HAP-1 (cell line): ENCODE measurements around the gene TBC1D12.
"Not testable (repeated sequence)": the region's sequence is repeated elsewhere in the genome, so short reads cannot be mapped to it uniquely, and the experiment has no call there.

Source experiments
- DNase-seq, 2 experiments: peaks; one replicate each; pipeline ENCODE4 v3.0.0-alpha.2; 2016 to 2020; ENCODE audit warnings: low spot score in 2 of 2
- H3K27me3 ChIP-seq: fragments of 250-450 bp; sonication (Bioruptor Pico); 2 replicates; pipeline ENCODE4 v1.5.1; 2020; ENCODE audit warnings: low read depth, mild to moderate bottlenecking, moderate library complexity
- H3K36me3 ChIP-seq: fragments of 250-450 bp; sonication (Bioruptor Pico); replicated peaks from 2 replicates; pipeline ENCODE4 v1.5.1; 2020; ENCODE audit warnings: mild to moderate bottlenecking
- H3K4me1 ChIP-seq: fragments of 250-450 bp; sonication (Bioruptor Pico); 2 replicates; pipeline ENCODE4 v1.5.1; 2020; ENCODE audit warnings: mild to moderate bottlenecking
- H3K4me3 ChIP-seq: fragments of 250-450 bp; sonication (Bioruptor Pico); 2 replicates; pipeline ENCODE4 v1.5.1; 2020; ENCODE audit warnings: mild to moderate bottlenecking, moderate library complexity
- H3K9me3 ChIP-seq: fragments of 250-450 bp; sonication (Bioruptor Pico); 2 replicates; pipeline ENCODE4 v1.5.1; 2020; ENCODE audit warnings: mild to moderate bottlenecking, moderate library complexity
- in situ Hi-C: fragments of 300-500 bp; cut with MboI; formaldehyde crosslinking; loops from 3 replicates; pipeline ENCODE4 v1.14.3; 2020; ENCODE audit warnings: low sequenced_read_pairs, inconsistent platforms, mixed read lengths

The TBC1D12 gene

DNA sequence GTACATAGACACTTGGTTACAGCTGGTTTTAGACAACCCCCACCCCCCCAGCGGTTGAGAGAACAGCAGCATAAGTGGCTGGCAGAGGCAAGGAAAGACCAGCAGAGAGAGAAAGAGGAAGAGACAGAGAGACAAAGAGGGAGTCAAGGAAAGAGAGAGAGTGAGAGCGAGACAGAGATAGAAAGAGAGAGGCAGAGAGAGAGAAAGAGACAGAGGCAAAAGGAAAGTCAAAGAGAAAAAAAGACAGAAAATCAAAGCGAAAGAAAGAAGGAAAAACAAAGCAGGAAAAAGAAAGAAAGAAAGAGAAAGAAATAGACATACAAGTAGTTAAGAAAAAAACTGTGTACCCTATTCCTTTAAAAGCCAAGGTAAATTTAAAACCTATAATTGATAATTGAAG, 16.6 kb upstream of the TBC1D12 start:
- H3K9me3 ChIP-seq, H3K36me3 ChIP-seq, H3K4me1 ChIP-seq, H3K4me3 ChIP-seq, DNase-seq, H3K27me3 ChIP-seq, in situ Hi-C loops: not testable (repeated sequence)

DNA sequence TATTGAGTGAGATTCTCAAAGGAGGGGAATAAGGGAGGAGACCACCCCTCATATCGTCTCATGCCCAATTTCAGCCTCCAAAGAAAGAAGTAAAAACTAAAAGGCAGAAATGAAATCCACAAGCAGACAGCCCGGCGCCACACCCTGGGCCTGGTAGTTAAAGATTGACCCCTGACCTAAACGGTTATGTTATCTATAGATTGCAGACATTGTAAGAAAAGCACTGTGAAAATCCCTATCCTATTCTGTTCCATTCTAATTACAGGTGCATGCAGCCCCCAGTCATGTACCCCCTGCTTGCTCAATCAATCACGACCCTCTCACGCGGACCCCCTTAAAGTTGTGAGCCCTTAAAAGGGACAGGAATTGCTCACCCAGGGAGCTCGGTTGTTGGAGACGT, 10.2 kb upstream of the TBC1D12 start:
- H3K9me3 ChIP-seq, in situ Hi-C loops, H3K27me3 ChIP-seq, H3K36me3 ChIP-seq, H3K4me1 ChIP-seq, DNase-seq, H3K4me3 ChIP-seq: not testable (repeated sequence)

DNA sequence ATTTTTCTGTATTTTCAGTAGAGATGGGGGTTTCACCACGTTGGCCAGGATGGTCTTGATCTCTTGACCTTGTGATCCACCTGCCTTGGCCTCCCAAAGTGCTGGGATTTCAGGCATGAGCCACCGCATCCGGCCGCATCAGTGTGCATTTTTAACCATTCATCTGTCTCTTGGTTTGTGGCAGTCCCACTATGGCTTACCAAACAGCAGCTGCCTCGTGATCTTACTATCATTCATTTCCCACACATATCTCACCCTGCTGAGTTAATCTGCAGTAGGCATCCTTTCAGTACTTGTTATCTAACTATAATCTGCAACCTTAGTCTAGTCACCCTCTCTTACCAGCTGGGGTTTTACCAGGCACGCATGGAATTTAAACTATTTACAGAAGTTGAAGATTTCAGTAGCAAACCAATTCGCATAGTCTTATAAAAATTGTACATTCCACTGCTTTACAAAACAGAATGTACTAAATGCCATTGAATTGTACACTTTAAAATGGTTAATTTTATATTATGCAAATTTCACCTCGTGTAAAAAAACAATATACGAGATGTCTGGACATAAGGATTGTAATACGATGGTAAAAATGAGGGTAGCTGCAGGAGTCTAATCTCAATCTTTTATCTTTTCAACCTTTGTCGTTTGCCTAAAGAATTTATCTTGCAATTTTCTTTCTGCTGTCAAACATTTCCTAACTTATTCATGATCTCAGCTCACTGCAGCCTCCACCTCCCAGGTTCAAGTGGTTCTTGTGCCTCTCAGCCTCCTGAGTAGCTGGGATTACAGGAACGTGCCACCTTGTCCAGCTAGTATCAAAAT, 4.6 kb upstream of the TBC1D12 start:
- peak; percentile 32 to 60 for DNase-seq
- in situ Hi-C loops: no loop called here
- H3K9me3 ChIP-seq: no peaks in the 10 kb centered on the region
- no peaks in the 10 kb centered on the region for H3K36me3 ChIP-seq
- no peak overlapping the region for H3K4me3 ChIP-seq
- no peaks in the 10 kb centered on the region for H3K27me3 ChIP-seq
- peaks cover 9% of the 10 kb centered on the region for H3K4me1 ChIP-seq

DNA sequence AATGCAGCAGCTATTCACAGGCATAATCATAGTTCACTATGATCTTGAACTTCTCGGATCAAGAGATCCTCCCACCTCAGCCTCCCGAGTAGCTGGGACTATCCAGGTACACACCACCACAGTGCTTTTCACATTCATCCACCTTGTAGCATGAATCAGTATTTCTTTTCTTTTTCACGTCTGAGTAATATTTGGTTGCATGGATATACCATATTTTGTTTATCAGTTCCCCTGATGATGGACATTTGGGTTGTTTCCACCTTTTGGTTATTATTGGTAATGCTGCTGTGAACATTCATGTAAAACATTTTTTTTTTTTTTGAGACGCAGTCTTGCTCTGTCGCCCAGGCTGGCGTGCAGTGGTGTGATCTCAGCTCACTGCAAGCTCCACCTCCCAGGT, 3.6 kb upstream of the TBC1D12 start:
- no peaks in the 10 kb centered on the region for H3K36me3 ChIP-seq
- no peak for DNase-seq
- in situ Hi-C loops: no loop called here

DNA sequence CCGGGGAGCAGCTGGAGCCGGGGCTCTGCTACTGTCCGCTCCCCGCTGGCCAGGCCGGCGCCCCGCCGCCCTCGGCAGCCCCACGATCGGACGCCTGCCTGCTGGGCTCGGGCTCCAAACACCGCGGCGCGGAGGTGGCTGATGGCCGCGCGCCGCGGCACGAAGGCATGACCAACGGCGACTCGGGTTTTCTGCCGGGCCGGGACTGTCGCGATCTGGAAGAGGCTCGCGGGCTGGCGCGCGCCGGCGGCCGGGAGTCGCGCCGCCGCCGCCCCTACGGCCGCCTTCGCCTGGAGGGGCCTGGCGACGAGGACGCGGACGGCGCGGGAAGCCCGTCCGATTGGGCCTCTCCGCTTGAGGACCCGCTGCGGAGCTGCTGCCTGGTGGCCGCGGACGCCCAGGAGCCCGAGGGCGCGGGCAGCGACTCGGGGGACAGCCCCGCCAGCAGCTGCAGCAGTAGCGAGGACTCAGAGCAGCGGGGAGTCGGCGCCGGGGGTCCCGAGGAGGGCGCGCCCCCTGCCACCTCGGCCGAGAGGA, 570 bp downstream of the TBC1D12 start:
- DNase-seq: peak in 1 of 2 experiments; percentile 41
- no peaks in the 10 kb centered on the region for H3K27me3 ChIP-seq
- in situ Hi-C loops: no loop called here
- no peaks in the 10 kb centered on the region for H3K36me3 ChIP-seq
- peaks cover 8% of the 10 kb centered on the region for H3K4me1 ChIP-seq
- peak overlapping the region; percentile 90 for H3K4me3 ChIP-seq
- H3K9me3 ChIP-seq: no peaks in the 10 kb centered on the region

More for the DNA sequence above, 3.6 kb upstream of the TBC1D12 start:
- no peaks in the 10 kb centered on the region for H3K27me3 ChIP-seq
- H3K9me3 ChIP-seq: no peaks in the 10 kb centered on the region
- H3K4me1 ChIP-seq: peaks cover 9% of the 10 kb centered on the region
- H3K4me3 ChIP-seq: no peak overlapping the region

DNA sequence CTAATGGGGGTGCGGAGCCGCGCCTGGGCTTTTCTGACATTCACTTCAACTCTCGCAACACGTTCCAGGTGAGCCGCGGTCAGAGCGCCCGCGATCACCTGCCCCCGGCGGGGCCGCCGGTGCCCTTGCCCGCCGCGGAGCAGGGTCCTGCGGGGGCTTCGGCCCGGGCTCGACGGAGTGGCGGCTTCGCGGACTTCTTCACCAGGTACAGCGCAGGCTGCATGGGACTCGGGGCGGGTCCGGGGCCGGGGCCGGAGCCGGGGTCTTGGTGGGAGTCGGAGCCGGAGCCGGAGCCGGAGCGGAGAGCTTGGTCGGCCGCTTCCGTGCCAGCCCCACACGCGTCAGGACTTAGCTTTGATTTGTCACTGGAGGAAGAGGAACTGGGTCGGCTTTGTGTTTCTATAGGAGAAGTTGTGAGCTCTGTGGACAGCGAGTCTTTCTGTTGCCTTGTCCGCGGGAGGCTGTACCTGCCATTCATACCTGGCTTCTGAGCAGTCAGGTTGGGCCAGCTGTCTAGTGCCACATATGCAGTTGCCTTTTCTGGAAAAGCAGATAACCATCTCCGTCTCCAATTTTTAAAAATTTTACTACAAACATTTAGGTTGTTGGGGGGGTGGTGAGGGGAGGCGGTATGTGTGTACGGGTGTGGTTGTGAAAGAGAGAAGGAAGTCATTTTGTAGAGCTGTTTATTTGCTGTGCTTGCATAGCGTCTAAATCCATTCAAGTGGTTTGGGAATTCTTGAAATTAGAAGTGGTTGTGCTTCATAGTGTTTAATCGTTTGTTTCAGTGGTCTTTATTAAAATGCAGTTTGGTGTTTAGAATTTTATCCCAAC, 1.3 kb downstream of the TBC1D12 start:
- Histone ChIP-seq H3K4me1 (peaks cover 3% of the 10 kb centered on the region), H3K27me3 (no peaks in the 10 kb centered on the region), H3K9me3 (no peaks in the 10 kb centered on the region), H3K36me3 (no peaks in the 10 kb centered on the region), H3K4me3 (peak overlapping the region; percentile 90)
- in situ Hi-C loops: no loop called here
- DNase-seq: peak; percentile 53 to 65

DNA sequence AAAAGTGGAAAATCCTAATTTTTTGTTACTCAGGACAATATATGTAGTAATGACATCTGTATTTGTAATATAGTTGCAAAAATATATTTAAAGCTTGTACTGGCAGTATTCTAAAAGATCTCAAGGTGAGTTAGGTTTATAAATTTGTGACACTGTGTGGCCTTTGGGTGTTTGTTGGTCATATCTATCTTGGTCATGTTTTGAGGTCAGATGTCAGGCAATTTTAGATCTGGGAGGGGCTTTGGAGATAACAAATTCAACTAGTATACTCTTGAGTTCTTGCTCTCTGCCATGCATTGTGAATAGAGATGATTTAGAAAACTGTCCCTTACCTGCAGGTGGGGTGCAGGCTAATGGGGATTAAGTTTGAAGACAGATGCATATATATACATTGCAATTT, 3.1 kb downstream of the TBC1D12 start:
- H3K4me3 ChIP-seq: no peak overlapping the region
- no peaks in the 10 kb centered on the region for H3K36me3 ChIP-seq
- H3K27me3 ChIP-seq: no peaks in the 10 kb centered on the region
- H3K9me3 ChIP-seq: no peaks in the 10 kb centered on the region
- no peak for DNase-seq
- H3K4me1 ChIP-seq: peaks cover 10% of the 10 kb centered on the region
- in situ Hi-C loops: no loop called here

DNA sequence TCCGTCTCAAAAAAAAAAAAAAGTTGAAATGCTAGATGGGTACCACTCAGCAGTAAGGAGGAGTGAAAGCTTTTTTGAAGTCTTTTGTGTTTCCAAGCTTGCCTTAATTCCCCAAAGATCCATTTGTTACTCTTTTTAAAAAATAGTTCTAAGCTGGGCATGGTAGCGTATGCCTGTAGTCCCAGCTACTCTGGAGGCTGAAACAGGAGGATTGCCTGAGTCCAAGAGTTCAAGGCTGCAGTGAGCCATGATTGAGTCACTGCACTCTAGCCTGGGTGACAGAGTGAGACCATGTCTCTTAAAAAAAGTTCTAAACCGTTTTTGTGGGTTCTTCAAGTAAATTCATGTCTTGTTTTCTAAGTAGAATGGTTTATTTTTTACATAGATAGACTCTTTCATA, 5.3 kb downstream of the TBC1D12 start:
- Histone ChIP-seq H3K4me3 (no peak overlapping the region), H3K4me1 (peaks cover 7% of the 10 kb centered on the region), H3K27me3 (no peaks in the 10 kb centered on the region), H3K36me3 (no peaks in the 10 kb centered on the region), H3K9me3 (no peaks in the 10 kb centered on the region)
- no peak for DNase-seq
- in situ Hi-C loops: no loop called here

DNA sequence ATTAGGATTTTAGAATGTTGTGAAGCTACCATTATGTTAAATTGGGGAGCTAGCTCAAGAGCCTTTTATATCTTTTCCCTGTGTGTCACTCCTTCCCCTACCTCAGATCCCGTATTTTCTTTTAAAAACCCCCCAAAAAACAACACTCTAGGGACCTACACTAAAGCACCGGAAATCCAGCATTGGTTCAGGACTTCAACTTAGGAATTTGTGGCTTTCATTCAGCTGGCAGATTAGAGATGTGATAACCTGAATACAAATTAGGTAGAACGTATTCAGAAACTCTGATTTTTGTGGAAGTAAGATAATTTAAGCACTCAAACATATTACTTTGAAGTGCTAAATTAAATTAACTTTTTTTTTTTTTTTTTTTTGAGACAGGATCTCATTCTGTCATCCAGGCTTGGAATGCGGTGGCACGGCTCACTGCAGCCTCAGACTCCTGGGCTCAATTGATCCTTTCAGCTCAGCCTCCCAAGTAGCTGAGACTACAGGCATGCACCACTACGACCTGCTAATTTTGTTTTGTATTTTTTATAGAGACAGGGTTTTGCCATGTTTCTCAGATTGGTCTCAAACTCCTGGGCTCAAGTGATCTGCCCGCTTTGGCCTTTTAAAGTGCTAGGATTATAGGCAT, 6.8 kb downstream of the TBC1D12 start:
- H3K4me1 ChIP-seq: peaks cover 7% of the 10 kb centered on the region
- H3K36me3 ChIP-seq: no peaks in the 10 kb centered on the region
- no peak for DNase-seq
- no peaks in the 10 kb centered on the region for H3K9me3 ChIP-seq
- in situ Hi-C loops: no loop called here
- no peaks in the 10 kb centered on the region for H3K27me3 ChIP-seq
- H3K4me3 ChIP-seq: no peak overlapping the region

DNA sequence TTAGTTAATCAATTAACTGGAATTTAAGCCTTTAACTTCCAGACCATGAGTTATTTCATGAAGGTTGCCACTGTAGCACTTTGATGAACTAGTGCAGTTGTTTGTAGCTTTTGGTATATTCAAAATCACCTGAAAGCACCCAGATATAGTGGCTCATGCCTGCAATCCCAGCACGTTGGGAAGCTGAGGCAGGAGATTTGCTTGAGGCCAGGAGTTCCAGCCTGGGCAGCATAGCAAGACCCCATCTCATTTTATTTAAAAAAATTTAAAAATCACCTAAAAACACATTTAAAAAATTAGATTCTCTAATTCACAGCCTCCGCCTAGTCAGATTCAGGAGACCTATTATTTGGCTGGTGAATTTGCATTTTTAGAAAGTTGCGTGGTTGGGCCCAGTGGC, 9.0 kb downstream of the TBC1D12 start:
- Histone ChIP-seq H3K27me3 (no peaks in the 10 kb centered on the region), H3K36me3 (no peaks in the 10 kb centered on the region)

DNA sequence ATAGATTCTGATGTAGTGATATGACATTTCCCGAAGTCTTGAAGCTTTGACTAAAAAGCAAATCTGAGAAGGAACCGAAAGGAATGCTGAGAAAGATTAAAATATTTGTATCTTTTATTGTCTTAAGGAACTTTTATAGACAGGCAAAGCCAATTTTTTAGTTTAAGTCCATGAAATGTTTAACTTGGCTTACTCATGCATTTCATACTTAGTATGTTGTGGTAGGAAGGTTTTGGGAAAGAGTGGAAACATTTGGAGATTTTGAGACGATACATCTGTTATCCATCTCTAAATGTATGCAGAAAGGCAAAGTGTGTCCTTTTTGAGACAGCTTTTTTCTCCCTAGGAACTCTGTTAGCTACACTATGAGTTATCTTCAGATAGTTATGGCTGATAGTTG, 10.1 kb downstream of the TBC1D12 start:
- DNase-seq: no peak
- Histone ChIP-seq H3K27me3 (no peaks in the 10 kb centered on the region), H3K4me1 (peaks cover 7% of the 10 kb centered on the region), H3K9me3 (no peaks in the 10 kb centered on the region), H3K4me3 (no peak overlapping the region), H3K36me3 (no peaks in the 10 kb centered on the region)
- in situ Hi-C loops: no loop called here

More for the DNA sequence above, 9.0 kb downstream of the TBC1D12 start:
- H3K4me3 ChIP-seq: no peak overlapping the region
- in situ Hi-C loops: no loop called here
- peaks cover 7% of the 10 kb centered on the region for H3K4me1 ChIP-seq
- DNase-seq: no peak
- no peaks in the 10 kb centered on the region for H3K9me3 ChIP-seq

DNA sequence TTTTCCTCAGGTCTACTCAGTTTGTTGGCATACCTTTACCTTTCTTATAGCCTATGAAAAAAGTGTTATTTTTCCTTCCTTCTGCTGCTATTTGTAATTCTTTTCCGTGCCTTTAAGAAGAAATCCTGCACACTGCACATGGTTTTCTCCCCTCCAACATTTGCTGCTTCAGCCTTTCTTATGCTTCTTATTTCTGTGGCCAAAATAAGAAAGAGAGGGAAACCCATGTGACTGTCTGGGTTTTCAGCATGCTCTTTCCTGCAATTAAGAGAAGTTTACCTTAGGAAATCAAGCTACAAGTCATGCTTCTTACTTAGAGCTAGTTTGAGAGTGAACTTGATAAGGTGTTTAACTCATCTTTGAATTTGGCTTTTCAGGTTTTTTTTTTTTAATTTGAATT, 11.0 kb downstream of the TBC1D12 start:
- H3K27me3 ChIP-seq: no peaks in the 10 kb centered on the region
- in situ Hi-C loops: no loop called here
- peaks cover 7% of the 10 kb centered on the region for H3K4me1 ChIP-seq
- no peaks in the 10 kb centered on the region for H3K9me3 ChIP-seq
- DNase-seq: no peak
- no peak overlapping the region for H3K4me3 ChIP-seq
- H3K36me3 ChIP-seq: no peaks in the 10 kb centered on the region

DNA sequence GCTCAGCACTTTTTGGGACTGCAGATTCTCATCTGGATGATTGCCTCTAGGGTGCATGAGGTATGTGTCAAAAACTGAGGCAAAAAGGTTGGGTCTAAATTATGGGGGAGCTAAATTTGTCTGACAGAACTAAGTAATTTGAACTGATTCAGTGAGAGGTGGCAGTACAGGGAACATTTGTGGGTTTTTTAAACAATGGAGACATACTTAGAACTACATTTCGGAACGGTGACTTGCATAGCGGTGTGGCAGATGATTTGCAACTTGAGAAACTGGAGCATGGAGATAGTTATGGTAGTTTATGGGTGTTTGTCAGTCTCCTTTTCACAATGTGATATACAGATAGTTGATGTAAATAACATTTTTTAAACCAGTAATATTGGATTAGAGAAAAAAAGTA, 14.6 kb downstream of the TBC1D12 start:
- in situ Hi-C loops: no loop called here
- H3K36me3 ChIP-seq: no peaks in the 10 kb centered on the region
- no peaks in the 10 kb centered on the region for H3K27me3 ChIP-seq
- H3K4me1 ChIP-seq: no peaks in the 10 kb centered on the region
- no peaks in the 10 kb centered on the region for H3K9me3 ChIP-seq
- H3K4me3 ChIP-seq: no peak overlapping the region
- no peak for DNase-seq

DNA sequence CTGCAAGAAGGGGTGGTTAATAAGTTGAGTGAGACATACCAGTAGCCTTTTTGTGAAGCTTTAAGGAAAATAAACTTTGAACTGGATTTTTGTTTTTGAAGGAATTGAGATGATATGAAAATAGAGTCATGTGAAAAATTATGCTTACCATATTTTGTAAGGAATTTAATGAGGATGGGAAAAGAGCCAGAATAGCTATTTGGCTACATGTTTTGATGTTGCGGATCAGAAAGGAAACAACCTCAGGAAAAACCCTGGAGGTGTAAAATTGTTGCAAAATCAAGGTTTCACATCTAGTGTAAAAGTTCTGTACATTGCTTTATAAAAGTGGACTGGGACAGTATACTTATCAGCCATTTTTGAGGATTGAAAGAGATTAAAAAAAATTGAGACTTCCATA, 15.0 kb downstream of the TBC1D12 start:
- in situ Hi-C loops: no loop called here
- H3K4me1 ChIP-seq: no peaks in the 10 kb centered on the region
- no peak for DNase-seq

More for the DNA sequence above, 15.0 kb downstream of the TBC1D12 start:
- Histone ChIP-seq H3K27me3 (no peaks in the 10 kb centered on the region), H3K4me3 (no peak overlapping the region), H3K36me3 (no peaks in the 10 kb centered on the region), H3K9me3 (no peaks in the 10 kb centered on the region)
